ENCODE measurements around the gene RAB14. TPM values are rescaled to one million over a fixed set of nuclear protein-coding genes. Genes with fewer than 3 reads are reported as not detected.

Gene RAB14
- total RNA-seq, 1 experiment from 2014 or later, result 63.1 TPM

DNA sequence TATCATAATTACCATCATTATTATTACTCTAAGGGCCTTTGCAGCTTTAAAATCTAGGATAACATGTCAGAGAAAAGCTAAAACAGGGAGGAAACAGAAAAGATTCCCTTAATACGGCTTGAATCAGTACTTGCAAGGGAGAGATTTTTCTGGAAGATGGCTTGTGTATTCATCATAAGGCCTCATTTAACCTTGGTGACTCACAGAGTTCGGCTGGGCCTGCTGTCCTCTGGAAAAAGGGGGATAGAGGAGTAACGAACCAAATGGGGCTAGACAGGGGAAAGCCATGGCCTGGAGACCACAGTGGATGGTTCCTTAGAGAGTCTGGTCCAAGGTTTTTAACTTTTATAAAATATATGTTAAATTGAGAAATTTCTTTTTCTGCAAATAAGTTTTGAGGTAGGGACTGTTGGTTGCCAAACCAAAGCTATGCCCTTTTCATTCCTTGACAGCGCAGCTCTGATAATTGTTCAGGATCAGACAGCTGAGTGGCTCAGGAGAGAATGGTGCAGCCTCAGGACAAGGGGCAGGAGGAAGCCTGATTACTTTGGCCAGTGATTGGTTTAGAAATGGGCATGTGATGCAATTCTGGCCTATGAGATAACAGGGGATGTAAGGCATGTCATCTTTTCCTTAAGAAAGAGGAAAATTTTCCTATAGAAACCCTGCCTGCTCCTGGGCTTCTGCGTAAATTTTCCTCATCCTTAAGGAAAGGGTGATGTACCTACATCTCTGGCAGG lies 40.7 kb upstream of the RAB14 start:
- POLR2A ChIA-PET, result no interaction called here
- no peak overlapping the region for H3K9ac ChIP-seq (ENCODE audit: low read length)
- BruUV-seq (replicated peaks), result no TSS peak

More for the DNA sequence above, 40.7 kb upstream of the RAB14 start:
- no peak for TF ChIP-seq CEBPB (IDR thresholded peaks at IDR 0.05; ENCODE audit: low read depth)
- TF ChIP-seq EZH2phosphoT487 (IDR thresholded peaks at IDR 0.05; ENCODE audit: borderline replicate concordance), result no peak
- no peak for TF ChIP-seq RAD21 (IDR thresholded peaks at IDR 0.05; ENCODE audit: low read depth)
- TF ChIP-seq SIN3A (IDR thresholded peaks at IDR 0.05; ENCODE audit: low read depth), result no peak
- no peak for TF ChIP-seq EZH2 (IDR thresholded peaks at IDR 0.05)
- no peak for TF ChIP-seq YY1 (IDR thresholded peaks at IDR 0.05; ENCODE audit: extremely low read depth, insufficient replicate concordance, low read depth, low read length)
- TF ChIP-seq CBX3 (IDR thresholded peaks at IDR 0.05; ENCODE audit: low read depth), result no peak
- TF ChIP-seq, protein P1, sequence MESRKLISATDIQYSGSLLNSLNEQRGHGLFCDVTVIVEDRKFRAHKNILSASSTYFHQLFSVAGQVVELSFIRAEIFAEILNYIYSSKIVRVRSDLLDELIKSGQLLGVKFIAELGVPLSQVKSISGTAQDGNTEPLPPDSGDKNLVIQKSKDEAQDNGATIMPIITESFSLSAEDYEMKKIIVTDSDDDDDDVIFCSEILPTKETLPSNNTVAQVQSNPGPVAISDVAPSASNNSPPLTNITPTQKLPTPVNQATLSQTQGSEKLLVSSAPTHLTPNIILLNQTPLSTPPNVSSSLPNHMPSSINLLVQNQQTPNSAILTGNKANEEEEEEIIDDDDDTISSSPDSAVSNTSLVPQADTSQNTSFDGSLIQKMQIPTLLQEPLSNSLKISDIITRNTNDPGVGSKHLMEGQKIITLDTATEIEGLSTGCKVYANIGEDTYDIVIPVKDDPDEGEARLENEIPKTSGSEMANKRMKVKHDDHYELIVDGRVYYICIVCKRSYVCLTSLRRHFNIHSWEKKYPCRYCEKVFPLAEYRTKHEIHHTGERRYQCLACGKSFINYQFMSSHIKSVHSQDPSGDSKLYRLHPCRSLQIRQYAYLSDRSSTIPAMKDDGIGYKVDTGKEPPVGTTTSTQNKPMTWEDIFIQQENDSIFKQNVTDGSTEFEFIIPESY (IDR thresholded peaks at IDR 0.05; ENCODE audit: extremely low read depth, insufficient replicate concordance, low read length), result no peak
- TF ChIP-seq, protein P2, sequence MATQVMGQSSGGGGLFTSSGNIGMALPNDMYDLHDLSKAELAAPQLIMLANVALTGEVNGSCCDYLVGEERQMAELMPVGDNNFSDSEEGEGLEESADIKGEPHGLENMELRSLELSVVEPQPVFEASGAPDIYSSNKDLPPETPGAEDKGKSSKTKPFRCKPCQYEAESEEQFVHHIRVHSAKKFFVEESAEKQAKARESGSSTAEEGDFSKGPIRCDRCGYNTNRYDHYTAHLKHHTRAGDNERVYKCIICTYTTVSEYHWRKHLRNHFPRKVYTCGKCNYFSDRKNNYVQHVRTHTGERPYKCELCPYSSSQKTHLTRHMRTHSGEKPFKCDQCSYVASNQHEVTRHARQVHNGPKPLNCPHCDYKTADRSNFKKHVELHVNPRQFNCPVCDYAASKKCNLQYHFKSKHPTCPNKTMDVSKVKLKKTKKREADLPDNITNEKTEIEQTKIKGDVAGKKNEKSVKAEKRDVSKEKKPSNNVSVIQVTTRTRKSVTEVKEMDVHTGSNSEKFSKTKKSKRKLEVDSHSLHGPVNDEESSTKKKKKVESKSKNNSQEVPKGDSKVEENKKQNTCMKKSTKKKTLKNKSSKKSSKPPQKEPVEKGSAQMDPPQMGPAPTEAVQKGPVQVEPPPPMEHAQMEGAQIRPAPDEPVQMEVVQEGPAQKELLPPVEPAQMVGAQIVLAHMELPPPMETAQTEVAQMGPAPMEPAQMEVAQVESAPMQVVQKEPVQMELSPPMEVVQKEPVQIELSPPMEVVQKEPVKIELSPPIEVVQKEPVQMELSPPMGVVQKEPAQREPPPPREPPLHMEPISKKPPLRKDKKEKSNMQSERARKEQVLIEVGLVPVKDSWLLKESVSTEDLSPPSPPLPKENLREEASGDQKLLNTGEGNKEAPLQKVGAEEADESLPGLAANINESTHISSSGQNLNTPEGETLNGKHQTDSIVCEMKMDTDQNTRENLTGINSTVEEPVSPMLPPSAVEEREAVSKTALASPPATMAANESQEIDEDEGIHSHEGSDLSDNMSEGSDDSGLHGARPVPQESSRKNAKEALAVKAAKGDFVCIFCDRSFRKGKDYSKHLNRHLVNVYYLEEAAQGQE (IDR thresholded peaks at IDR 0.05; ENCODE audit: low read depth), result no peak
- TF ChIP-seq ELF1 (IDR thresholded peaks at IDR 0.05; ENCODE audit: borderline replicate concordance, low read depth), result no peak
- no peak for TF ChIP-seq SP1 (IDR thresholded peaks at IDR 0.05; ENCODE audit: low read depth)
- TF ChIP-seq, protein P3, sequence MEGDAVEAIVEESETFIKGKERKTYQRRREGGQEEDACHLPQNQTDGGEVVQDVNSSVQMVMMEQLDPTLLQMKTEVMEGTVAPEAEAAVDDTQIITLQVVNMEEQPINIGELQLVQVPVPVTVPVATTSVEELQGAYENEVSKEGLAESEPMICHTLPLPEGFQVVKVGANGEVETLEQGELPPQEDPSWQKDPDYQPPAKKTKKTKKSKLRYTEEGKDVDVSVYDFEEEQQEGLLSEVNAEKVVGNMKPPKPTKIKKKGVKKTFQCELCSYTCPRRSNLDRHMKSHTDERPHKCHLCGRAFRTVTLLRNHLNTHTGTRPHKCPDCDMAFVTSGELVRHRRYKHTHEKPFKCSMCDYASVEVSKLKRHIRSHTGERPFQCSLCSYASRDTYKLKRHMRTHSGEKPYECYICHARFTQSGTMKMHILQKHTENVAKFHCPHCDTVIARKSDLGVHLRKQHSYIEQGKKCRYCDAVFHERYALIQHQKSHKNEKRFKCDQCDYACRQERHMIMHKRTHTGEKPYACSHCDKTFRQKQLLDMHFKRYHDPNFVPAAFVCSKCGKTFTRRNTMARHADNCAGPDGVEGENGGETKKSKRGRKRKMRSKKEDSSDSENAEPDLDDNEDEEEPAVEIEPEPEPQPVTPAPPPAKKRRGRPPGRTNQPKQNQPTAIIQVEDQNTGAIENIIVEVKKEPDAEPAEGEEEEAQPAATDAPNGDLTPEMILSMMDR (IDR thresholded peaks at IDR 0.05 in 2 of 3, conservative IDR thresholded peaks at IDR 0.05 in 1 of 3; ENCODE audit: borderline replicate concordance in 1 of 3, insufficient read depth in 1 of 3, low read depth in 2 of 3, low read length in 2 of 3), result no peak
- Histone ChIP-seq H3K4me1 (ENCODE audit: control insufficient read depth in 1 of 2, insufficient read depth in 2 of 2, low read length in 2 of 2) (no peaks in the 10 kb centered on the region), H3K27me3 (ENCODE audit: insufficient read depth, low read length) (no peaks in the 10 kb centered on the region), H3K36me3 (ENCODE audit: control insufficient read depth in 1 of 2, insufficient read depth in 2 of 2, low read length in 2 of 2) (no peaks in the 10 kb centered on the region), H4K20me1 (ENCODE audit: insufficient read depth) (no peaks in the 10 kb centered on the region), H3K4me3 (replicated peaks in 1 of 2; ENCODE audit: low read depth in 1 of 2, low read length in 2 of 2) (no peak overlapping the region), H3K9me3 (ENCODE audit: control insufficient read depth in 1 of 2, insufficient read depth in 1 of 2, low read depth in 1 of 2, low read length in 2 of 2) (no peaks in the 10 kb centered on the region; a peak in 1 of 4 replicates), H3K4me2 (ENCODE audit: low read length) (no peak overlapping the region), H3K79me2 (ENCODE audit: insufficient read depth, low read length) (no peaks in the 10 kb centered on the region), H3K27ac (ENCODE audit: low read depth, low read length) (no peak overlapping the region), H3K9me2 (ENCODE audit: insufficient read depth) (no peaks in the 10 kb centered on the region), H2AFZ (ENCODE audit: low read depth, low read length, poor library complexity, severe bottlenecking) (no peak overlapping the region)
- RAD21 ChIA-PET (ENCODE audit: low non-redundant PET in 1 of 2, low total read pairs in 2 of 2, uncharacterized antibody in 2 of 2, unreplicated experiment in 2 of 2), result no interaction called here
- DNase-seq (ENCODE audit: low read depth, low spot score) (no peak), ATAC-seq (no peak)
- intact Hi-C loops (cut with micrococcal nuclease), result no loop called here
- CTCF ChIA-PET, result no interaction called here

Measured in HCT116 (cell line).